DOHH2 (cell line): ENCODE results near the gene URB1.

Source experiments
- H3F3A ChIP-seq: fragments of 200-600 bp; sonication (generic), shearing (Covaris generic); 2 replicates; pipeline ENCODE4 v1.6.0; 2016; ENCODE audit warnings: antibody characterized with exemption, mild to moderate bottlenecking; ENCODE audit not compliant: control insufficient read depth, insufficient read depth
- H3K27ac ChIP-seq: fragments of 200-600 bp; sonication (generic); 2 replicates; pipeline ENCODE4 v1.5.1; 2014; ENCODE audit warnings: low read depth, mild to moderate bottlenecking, low read length, moderate library complexity
- H3K27me3 ChIP-seq: fragments of 200-600 bp; sonication (generic); 2 replicates; pipeline ENCODE4 v1.6.1; 2014; ENCODE audit warnings: mild to moderate bottlenecking, low read length, mixed read lengths; ENCODE audit not compliant: control insufficient read depth
- H3K36me3 ChIP-seq: fragments of 200-600 bp; sonication (generic); 2 replicates; pipeline ENCODE4 v1.6.1; 2014; ENCODE audit warnings: mild to moderate bottlenecking, low read length, moderate library complexity, mixed read lengths; ENCODE audit not compliant: control insufficient read depth
- H3K4me1 ChIP-seq: fragments of 200-600 bp; sonication (generic); 2 replicates; pipeline ENCODE4 v1.6.1; 2014; ENCODE audit warnings: mild to moderate bottlenecking, low read length, mixed read lengths; ENCODE audit not compliant: control insufficient read depth
- H3K4me2 ChIP-seq: fragments of 200-600 bp; sonication (generic); 2 replicates; pipeline ENCODE4 v1.6.0; 2014; ENCODE audit warnings: mild to moderate bottlenecking, low read length, moderate library complexity
- H3K4me3 ChIP-seq: fragments of 200-600 bp; sonication (generic); 2 replicates; pipeline ENCODE4 v1.5.1; 2014; ENCODE audit warnings: mild to moderate bottlenecking, low read length, mixed read lengths
- H3K79me2 ChIP-seq: fragments of 200-600 bp; sonication (generic); 2 replicates; pipeline ENCODE4 v1.6.1; 2014; ENCODE audit warnings: mild to moderate bottlenecking, low read length, mixed read lengths; ENCODE audit not compliant: control insufficient read depth
- H3K9me2 ChIP-seq: fragments of 200-600 bp; sonication (generic); replicated peaks from 2 replicates; pipeline ENCODE4 v1.6.1; 2014; ENCODE audit warnings: mild to moderate bottlenecking, low read length, mixed read lengths; ENCODE audit not compliant: control insufficient read depth
- H3K9me3 ChIP-seq: fragments of 200-600 bp; sonication (generic); 2 replicates; pipeline ENCODE4 v1.6.1; 2014; ENCODE audit warnings: antibody characterized with exemption, low read length, mixed read lengths; ENCODE audit not compliant: control insufficient read depth, insufficient read depth
- H4K20me1 ChIP-seq: fragments of 200-600 bp; sonication (generic); 2 replicates; pipeline ENCODE4 v1.6.0; 2014; ENCODE audit warnings: low read depth, mild to moderate bottlenecking, antibody characterized with exemption, low read length, moderate library complexity; ENCODE audit not compliant: control insufficient read depth, insufficient read depth
- CTCF ChIP-seq: fragments of 200-600 bp; sonication (generic); IDR thresholded peaks from one replicate; pipeline ENCODE4 v1.5.1; 2014; ENCODE audit warnings: antibody characterized with exemption, mild to moderate bottlenecking, low read depth, low read length; ENCODE audit not compliant: poor library complexity, severe bottlenecking
- EZH2phosphoT487 ChIP-seq: fragments of 200-600 bp; sonication (generic); IDR thresholded peaks from 2 replicates; pipeline ENCODE4 v1.6.1; 2017; ENCODE audit warnings: borderline replicate concordance, mild to moderate bottlenecking, antibody characterized with exemption, low read length, moderate library complexity, mixed read lengths

URB1 gene

DNA sequence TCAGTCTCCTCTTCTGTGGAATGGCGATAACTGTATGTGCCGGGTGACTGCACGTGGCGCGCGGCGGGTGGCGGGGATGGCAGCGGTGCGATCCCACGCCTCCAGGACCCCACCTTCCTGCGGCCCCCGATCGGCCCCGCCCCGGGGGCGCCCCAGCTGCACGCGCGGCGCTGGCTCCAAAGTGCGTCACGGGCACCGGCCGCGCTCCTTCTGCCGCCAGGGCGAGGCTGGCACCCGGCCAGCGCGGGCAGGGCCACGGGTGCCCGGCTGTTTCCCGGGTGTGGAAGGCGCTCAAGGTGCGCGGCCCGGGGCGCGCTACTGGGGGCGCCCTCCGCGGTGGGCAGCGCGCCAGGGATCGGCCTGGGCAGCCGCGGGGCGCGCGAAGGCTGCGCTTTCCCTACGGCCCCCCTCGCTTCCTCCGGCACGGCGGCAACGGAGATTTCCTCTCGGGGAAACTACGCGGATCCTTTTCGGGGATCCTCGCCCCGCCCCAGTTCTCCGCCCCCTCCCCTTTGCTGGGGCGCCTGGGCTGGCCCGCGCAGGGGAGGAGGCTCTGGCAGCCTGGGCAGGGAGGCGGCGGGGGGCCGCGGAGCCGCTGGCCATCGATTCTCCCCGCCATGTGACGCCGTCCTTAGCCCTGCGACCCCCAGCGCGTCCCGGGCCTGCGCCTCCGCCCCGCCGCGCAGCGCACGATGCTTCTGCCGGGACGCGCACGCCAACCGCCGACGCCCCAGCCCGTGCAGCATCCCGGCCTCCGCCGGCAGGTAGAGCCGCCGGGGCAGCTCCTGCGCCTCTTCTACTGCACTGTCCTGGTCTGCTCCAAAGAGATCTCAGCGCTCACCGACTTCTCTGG is 19.6 kb upstream of the URB1 start, which contains the start of gene EVA1C:
TSS of gene EVA1C (plus strand) at position 545 of the 853 bp plus-strand sequence. CDS start at position 693, 148 bp downstream.
- H3K4me3 ChIP-seq = no peak within 1 kb of the TSS
- no peak within 1 kb of the TSS for H3K4me2 ChIP-seq
- H3K9me2 ChIP-seq = no peaks in the 10 kb centered on the region
- H3K27me3 ChIP-seq = peaks cover 32% of the 10 kb centered on the region
- no peaks in the 10 kb centered on the region for H3K9me3 ChIP-seq
- no peaks in the 10 kb centered on the region for H3F3A ChIP-seq
- TF ChIP-seq CTCF (no peak), EZH2phosphoT487 (no peak)
- no peaks in the 10 kb centered on the region for H4K20me1 ChIP-seq
- no peaks in the 10 kb centered on the region for H3K4me1 ChIP-seq
- H3K27ac ChIP-seq = no peak within 1 kb of the TSS
- no peaks in the 10 kb centered on the region for H3K79me2 ChIP-seq
- H3K36me3 ChIP-seq = no peaks in the 10 kb centered on the region

GRCh38 chr21:32411350-32412161 is 18.7 kb upstream of the URB1 start:
- no peak overlapping the region for H3K27ac ChIP-seq

DNA sequence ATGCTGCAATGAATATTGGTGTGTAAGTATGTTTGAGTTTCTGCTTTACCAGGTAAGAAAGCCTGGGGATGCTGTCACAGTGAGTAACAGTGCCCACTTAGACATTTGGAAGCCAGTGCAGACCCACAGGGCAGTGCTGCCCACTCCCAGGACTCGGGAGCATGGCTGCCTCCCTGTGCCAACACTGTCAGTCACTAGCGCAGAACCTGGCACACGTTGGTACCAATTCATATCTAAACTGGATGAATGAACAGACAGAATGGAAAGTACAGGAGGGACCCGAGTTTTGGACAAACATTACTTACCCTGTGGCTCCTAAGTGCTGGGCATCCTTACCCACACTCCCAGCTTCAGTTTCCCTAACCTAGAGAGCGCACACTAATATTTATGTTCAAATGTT is 18.1 kb upstream of the URB1 start:
- H3K36me3 ChIP-seq = no peaks in the 10 kb centered on the region
- H3F3A ChIP-seq = no peaks in the 10 kb centered on the region
- TF ChIP-seq CTCF = no peak
- no peak for TF ChIP-seq EZH2phosphoT487
- H3K9me2 ChIP-seq = no peaks in the 10 kb centered on the region
- H3K4me2 ChIP-seq = no peak overlapping the region
- peaks cover 32% of the 10 kb centered on the region for H3K27me3 ChIP-seq
- H4K20me1 ChIP-seq = no peaks in the 10 kb centered on the region
- no peak overlapping the region for H3K4me3 ChIP-seq
- no peaks in the 10 kb centered on the region for H3K9me3 ChIP-seq
- H3K4me1 ChIP-seq = no peaks in the 10 kb centered on the region
- no peaks in the 10 kb centered on the region for H3K79me2 ChIP-seq
- H3K27ac ChIP-seq = no peak overlapping the region

More at GRCh38 chr21:32411350-32412161, 18.7 kb upstream of the URB1 start:
- Histone ChIP-seq H3K79me2 (no peaks in the 10 kb centered on the region), H3K9me3 (no peaks in the 10 kb centered on the region), H3K27me3 (peaks cover 32% of the 10 kb centered on the region), H3K36me3 (no peaks in the 10 kb centered on the region), H3K4me3 (no peak overlapping the region), H3K4me1 (no peaks in the 10 kb centered on the region), H4K20me1 (no peaks in the 10 kb centered on the region), H3K4me2 (no peak overlapping the region), H3K9me2 (no peaks in the 10 kb centered on the region), H3F3A (no peaks in the 10 kb centered on the region)
- no peak for TF ChIP-seq EZH2phosphoT487

GRCh38 chr21:32410291-32410690 is 17.5 kb upstream of the URB1 start:
- H3K4me1 ChIP-seq = no peaks in the 10 kb centered on the region
- H3K9me3 ChIP-seq = no peaks in the 10 kb centered on the region
- H3K27me3 ChIP-seq = peaks cover 32% of the 10 kb centered on the region
- no peak for TF ChIP-seq EZH2phosphoT487
- TF ChIP-seq CTCF = no peak
- no peaks in the 10 kb centered on the region for H3K79me2 ChIP-seq
- H3K4me2 ChIP-seq = no peak overlapping the region
- H3K27ac ChIP-seq = no peak overlapping the region
- H3F3A ChIP-seq = no peaks in the 10 kb centered on the region
- no peak overlapping the region for H3K4me3 ChIP-seq
- no peaks in the 10 kb centered on the region for H3K9me2 ChIP-seq
- H3K36me3 ChIP-seq = no peaks in the 10 kb centered on the region
- H4K20me1 ChIP-seq = no peaks in the 10 kb centered on the region
